NCI-H1436 treated with DMSO at 0.1 percent for 48 hours (cell line): ENCODE results near the gene BANF2.
"Not testable (repeated sequence)": the region's sequence is repeated elsewhere in the genome, so short reads cannot be mapped to it uniquely, and the experiment has no call there.

Experiments used
- DNase-seq: peaks from one replicate; lab custom pipeline; 2025; lab: John Stamatoyannopoulos, UW

Gene BANF2

DNA sequence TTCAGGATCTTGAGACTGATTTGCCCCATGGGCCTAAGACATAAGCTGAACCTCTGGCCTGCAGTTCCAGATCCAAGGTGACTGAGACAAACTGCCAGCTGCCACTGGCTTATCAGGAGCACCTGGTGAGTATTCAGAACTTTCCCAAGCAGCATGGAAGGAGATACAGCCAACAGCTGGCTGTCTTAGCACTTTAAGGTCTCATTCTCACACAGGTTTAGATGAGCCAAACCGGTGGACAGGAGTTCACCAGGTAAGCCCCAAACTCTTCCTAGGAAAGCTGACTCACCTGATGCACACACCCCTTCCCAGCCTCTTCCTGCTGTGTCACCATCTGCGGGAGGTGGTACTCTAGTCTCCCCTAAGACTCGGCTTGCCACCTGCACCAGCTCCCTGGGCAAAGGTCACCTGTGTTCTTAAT is at the start of gene BANF2:
BANF2 (plus strand) TSS at position 36 of the 421 bp plus-strand sequence. CDS start 25,060 bp downstream, outside the sequence.
- DNase-seq, result no peak

GRCh38 chr20:17650301-17651128 is 49.3 kb upstream of the BANF2 start:
- DNase-seq, result no peak

DNA sequence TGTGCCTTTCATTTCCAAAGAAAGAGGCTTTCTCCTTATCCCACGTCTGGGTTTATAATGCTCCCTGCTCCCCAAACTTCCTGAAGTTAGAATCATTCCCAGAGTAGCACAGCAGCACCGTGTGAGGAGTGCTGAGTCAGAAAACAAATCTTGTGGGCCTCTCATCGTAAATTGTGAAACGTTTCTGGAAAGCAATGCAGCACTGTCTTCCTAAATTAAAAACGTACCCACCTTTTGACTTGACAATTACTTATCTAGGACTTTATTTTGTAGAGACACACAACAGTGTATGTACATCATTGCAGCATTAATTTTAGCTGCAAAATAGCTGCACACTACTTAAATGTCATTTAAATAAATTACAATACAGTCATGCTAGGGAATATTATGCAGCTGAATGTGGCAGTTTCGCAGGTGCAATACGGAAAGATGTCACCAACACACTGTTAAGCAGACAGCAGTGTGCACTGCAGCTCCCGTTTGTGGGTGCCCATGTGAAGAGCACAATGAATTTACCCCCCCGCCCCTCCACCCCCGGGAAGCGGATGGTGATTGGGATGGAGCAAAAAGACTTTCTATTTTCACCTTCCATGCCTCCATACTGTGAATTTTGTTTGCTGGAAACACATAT is 48.5 kb upstream of the BANF2 start:
- DNase-seq, result no peak

- no peak for DNase-seq
These were observed 47.9 kb upstream of the BANF2 start for GRCh38 chr20:17651760-17652388.

DNA sequence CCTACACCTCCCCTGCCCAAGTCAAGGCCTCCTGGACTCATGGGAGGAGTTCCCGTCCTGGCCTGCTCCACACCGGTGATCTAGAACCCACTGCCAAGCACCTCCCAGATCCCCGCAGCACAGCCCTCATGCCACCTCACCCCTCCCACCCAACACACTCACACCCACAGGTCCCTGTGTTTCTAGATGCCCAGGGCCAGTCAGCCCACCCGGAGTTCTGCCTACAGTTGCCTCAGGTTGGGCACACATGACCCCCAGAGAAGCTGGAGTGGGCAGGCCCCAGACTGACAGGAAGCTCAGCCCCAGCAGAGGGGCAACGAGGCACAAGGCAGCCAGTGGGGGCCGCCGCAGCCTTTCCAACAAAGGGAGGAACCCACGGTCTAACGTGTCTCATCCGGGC is 47.4 kb upstream of the BANF2 start:
- DNase-seq, result no peak

DNA sequence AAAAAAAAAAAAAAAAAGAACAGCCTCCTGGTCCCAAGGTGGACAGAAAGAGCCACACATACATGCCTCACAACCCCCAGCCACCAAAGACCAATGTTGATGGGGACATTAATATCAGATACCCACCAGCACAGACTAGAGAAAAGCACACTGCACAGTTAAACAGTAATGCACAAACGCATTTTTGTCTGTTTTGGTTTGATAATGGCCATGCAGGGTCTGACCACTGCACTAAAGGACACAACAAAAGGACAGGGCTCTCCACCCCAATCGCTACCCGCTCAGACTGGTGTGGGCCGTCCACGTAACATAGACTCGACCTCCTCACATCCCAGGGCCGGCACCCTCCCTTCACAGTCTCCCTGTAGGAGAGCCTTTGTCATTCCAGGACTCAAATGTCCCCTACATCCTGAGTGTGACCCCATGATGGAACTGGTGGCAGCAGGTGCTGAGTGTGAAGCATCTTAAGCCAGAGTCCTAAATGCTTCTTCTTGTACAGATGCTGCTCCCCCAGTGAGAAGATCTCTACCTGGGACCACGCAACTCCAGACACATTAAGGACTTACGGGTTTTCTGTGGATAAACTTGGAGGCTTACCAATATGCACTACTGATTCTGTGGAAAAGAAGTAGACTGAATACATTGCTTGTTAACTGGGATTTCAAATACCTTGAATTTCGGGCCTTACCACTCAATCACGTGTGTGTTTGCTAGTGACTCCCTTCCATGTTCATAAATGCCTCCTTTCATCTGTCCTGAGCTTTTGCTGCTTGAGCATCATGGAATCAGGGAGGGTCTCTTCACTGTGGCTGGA is 45.7 kb upstream of the BANF2 start:
- no peak for DNase-seq

GRCh38 chr20:17654649-17655285 is 45.0 kb upstream of the BANF2 start:
- DNase-seq, result no peak

- no peak for DNase-seq
These were observed 44.5 kb upstream of the BANF2 start for GRCh38 chr20:17655286-17655651.

DNA sequence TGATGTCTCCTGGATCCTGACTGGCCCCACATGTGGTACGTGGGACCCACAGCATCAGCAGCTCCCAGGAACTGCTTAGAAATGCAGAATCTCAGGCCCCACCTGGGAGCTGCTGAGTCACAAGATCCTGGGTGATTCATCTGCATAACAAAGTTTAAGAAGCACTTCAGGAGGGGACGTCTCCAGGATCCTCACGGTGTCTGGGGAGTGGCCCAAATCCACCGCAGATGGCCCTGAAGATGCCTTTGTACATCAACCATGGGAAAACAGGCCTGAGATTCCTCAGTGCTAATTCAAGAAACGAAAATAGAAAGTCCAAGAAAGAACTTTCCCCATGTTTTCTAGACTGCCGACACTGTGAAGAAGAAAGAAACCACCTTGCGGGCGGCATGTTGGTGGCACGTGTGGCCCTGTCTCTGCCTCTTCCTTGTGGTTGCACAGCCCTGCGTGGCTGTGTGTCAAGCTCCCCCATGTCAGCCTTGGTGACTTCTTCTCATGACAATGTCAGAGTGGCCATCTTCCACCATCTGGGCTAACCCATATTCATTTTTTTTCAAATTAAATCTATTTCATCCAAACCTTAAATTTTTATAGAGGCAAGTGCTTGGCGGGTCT is 43.8 kb upstream of the BANF2 start:
- no peak for DNase-seq

- DNase-seq, result no peak
These were observed 42.5 kb upstream of the BANF2 start for GRCh38 chr20:17657079-17657825.

- DNase-seq, result no peak
These were observed 41.7 kb upstream of the BANF2 start for GRCh38 chr20:17657898-17658647.

GRCh38 chr20:17658648-17658993 is 41.1 kb upstream of the BANF2 start:
- DNase-seq, result no peak

DNA sequence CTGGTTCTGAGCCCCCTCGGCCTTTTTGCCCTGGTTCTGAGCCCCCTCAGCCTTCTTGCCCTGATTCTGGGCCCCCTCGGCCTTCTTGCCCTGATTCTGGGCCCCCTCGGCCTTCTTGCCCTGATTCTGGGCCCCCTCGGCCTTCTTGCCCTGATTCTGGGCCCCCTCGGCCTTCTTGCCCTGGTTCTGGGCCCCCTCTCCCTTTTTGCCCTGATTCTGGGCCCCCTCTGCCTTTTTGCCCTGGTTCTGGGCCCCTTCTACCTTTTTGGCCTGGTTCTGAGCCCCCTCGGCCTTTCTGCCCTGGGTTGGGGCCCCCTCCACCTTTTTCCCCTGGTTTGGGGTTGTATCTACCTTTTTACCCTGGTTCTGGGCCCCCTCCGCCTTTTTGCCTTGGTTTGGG is 40.4 kb upstream of the BANF2 start:
- DNase-seq, result not testable (repeated sequence)

- no peak for DNase-seq
These were observed 40.0 kb upstream of the BANF2 start for GRCh38 chr20:17659801-17660200.

DNA sequence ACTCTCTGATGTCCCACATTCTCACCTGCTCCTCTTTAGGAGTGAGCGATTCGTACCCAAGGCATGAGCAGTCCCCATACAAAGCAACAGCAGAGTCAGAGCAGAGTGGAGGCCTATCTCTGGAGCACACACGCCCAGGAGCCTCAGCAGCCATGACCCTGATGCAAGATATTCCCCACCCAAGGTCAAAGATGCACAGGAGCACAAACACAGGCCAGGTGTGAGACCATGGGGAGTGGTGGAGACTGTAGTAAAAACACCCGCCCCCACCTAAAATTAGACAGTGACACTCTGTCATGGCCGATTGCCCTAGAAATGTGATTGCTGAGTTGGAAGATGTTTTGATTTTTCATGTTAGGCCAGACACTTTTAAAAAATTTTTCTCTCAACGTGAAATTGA is 39.1 kb upstream of the BANF2 start:
- DNase-seq, result no peak

GRCh38 chr20:17661121-17661744 is 38.5 kb upstream of the BANF2 start:
- no peak for DNase-seq

- no peak for DNase-seq
These were observed 37.3 kb upstream of the BANF2 start for GRCh38 chr20:17662333-17663039.

GRCh38 chr20:17663040-17663399 is 36.7 kb upstream of the BANF2 start:
- no peak for DNase-seq

DNA sequence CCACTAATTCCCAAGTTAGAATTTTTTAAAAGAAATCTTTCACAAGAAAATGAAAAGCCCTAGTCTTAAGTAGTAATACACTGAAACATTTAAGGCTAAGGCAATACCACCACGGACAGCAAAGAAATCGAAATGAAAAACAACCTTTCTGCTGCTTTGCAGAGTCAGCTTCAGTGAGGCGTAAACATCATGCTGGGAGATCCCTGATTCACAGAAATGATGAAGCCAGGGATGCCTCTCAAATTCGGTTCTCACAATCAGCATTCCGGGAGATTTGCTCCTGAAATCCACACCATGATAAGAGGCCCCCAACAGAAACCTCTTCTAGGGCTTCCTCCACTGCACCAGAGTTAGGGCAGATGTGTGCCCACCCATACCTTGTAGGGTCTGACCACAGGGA is 36.3 kb upstream of the BANF2 start:
- DNase-seq, result no peak
